ENCODE data around the gene SPATC1L.
A peak's percentile ranks its signal among the peaks of the same experiment; 100 is the strongest.

SPATC1L gene

DNA sequence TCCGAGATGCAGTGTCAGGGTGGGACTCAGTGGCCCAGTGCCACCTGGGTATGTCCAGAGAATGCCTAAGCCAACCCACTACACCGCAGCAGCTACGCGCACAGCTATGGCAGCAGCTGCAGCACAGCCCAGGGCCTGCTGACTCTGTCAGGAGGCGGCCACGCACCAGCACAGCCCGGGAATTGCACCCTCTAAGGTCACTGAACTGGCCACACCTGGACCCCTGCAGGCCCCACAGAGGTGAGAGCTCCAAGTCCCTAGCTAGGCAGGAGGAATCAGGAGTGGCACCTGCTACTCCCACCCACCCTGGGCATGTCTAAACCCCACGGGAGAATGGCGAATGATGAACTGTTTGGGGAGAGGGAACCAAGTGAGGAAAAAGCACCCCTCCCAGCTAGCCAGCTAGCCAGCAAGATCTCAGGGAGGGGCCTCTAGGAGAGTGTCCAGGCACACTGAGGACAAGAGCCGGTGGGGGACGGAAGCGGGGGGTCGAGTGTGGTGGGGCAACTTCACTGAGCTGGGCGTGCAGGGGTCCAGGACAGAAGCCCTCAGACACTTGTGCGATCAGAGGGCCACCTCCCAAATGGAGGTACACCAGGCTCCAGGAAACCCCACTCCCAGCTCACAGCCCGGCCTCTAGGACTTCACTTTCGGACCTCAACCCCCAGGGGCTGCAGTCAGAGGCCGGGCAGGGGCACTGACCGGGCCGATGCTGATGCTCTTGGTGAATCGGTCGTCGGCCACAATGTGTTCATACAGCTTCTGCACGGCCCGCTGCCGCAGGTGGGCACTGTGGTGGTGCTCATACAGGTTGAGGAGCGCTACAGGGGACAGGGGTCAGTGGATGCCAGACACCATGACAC is 30.4 kb upstream of the SPATC1L start:
- ChIA-PET POLR2A (interaction anchor here (1.2 kb wide), 1 partner anchor 56 kb away, joined by 4 read pairs; no protein-coding TSS in a partner anchor), CTCF (interaction anchor here (0.6 to 2.0 kb wide), 2 partner anchors 62 to 68 kb away, joined by 3 to 6 read pairs; no protein-coding TSS in a partner anchor)
- Histone ChIP-seq H3K27ac (ENCODE audit: extremely low read depth, low read depth, low read length) (no peak overlapping the region), H3K9me3 (ENCODE audit: control insufficient read depth, insufficient read depth, low read depth, low read length) (no peaks in the 10 kb centered on the region), H3K36me3 (ENCODE audit: control insufficient read depth in 2 of 2, insufficient read depth in 1 of 2, low read length in 2 of 2) (peaks cover 4 to 33% of the 10 kb centered on the region in 2 experiments; a peak in 2 of 3 replicates), H3K4me1 (ENCODE audit: control insufficient read depth, insufficient read depth, low read length) (no peaks in the 10 kb centered on the region), H3K4me3 (ENCODE audit: low read depth, low read length) (no peak overlapping the region)
- TF ChIP-seq ZNF24 (tag by site-specific recombination; IDR thresholded peaks at IDR 0.05) (no peak), ZNF707 (tag by site-specific recombination; IDR thresholded peaks at IDR 0.05) (no peak)
- TF ChIP-seq, protein P1, sequence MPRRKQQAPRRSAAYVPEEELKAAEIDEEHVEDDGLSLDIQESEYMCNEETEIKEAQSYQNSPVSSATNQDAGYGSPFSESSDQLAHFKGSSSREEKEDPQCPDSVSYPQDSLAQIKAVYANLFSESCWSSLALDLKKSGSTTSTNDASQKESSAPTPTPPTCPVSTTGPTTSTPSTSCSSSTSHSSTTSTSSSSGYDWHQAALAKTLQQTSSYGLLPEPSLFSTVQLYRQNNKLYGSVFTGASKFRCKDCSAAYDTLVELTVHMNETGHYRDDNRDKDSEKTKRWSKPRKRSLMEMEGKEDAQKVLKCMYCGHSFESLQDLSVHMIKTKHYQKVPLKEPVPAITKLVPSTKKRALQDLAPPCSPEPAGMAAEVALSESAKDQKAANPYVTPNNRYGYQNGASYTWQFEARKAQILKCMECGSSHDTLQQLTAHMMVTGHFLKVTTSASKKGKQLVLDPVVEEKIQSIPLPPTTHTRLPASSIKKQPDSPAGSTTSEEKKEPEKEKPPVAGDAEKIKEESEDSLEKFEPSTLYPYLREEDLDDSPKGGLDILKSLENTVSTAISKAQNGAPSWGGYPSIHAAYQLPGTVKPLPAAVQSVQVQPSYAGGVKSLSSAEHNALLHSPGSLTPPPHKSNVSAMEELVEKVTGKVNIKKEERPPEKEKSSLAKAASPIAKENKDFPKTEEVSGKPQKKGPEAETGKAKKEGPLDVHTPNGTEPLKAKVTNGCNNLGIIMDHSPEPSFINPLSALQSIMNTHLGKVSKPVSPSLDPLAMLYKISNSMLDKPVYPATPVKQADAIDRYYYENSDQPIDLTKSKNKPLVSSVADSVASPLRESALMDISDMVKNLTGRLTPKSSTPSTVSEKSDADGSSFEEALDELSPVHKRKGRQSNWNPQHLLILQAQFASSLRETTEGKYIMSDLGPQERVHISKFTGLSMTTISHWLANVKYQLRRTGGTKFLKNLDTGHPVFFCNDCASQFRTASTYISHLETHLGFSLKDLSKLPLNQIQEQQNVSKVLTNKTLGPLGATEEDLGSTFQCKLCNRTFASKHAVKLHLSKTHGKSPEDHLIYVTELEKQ (tag by site-specific recombination; IDR thresholded peaks at IDR 0.05; ENCODE audit: borderline replicate concordance), result no peak

GRCh38 chr21:46213620-46214286 is 29.5 kb upstream of the SPATC1L start:
- ChIA-PET CTCF (no interaction called here), POLR2A (interaction anchor here (1.2 kb wide), 1 partner anchor 55 kb away, joined by 4 read pairs; no protein-coding TSS in a partner anchor)
- no peaks in the 10 kb centered on the region for H3K4me1 ChIP-seq (ENCODE audit: control insufficient read depth, insufficient read depth, low read length)
- peaks cover 4 to 34% of the 10 kb centered on the region in 2 experiments; a peak in 2 of 3 replicates for H3K36me3 ChIP-seq (ENCODE audit: control insufficient read depth in 2 of 2, insufficient read depth in 1 of 2, low read length in 2 of 2)
- no peak overlapping the region for H3K27ac ChIP-seq (ENCODE audit: extremely low read depth, low read depth, low read length)
- TF ChIP-seq TCF7L2 (IDR thresholded peaks at IDR 0.05; ENCODE audit: borderline replicate concordance, low read depth, low read length) (no peak), ZNF596 (tag by site-specific recombination; IDR thresholded peaks at IDR 0.05) (no peak), MYNN (tag by site-specific recombination; IDR thresholded peaks at IDR 0.05; ENCODE audit: borderline replicate concordance) (no peak), ZNF394 (tag by site-specific recombination; IDR thresholded peaks at IDR 0.05; ENCODE audit: borderline replicate concordance) (peak; percentile 62; the same call in 1 of the 2 replicates), ZNF600 (tag by site-specific recombination; IDR thresholded peaks at IDR 0.05) (0 out of 2 replicates have a peak, but pooled peaks have one; percentile 10), SALL2 (tag by site-specific recombination; IDR thresholded peaks at IDR 0.05; ENCODE audit: borderline replicate concordance) (no peak), GLIS1 (tag by site-specific recombination; IDR thresholded peaks at IDR 0.05) (peak; percentile 82), ZBTB48 (tag by site-specific recombination; IDR thresholded peaks at IDR 0.05) (no peak), ZFP3 (tag by site-specific recombination; IDR thresholded peaks at IDR 0.05; ENCODE audit: low read depth) (no peak), ZNF776 (tag by site-specific recombination; IDR thresholded peaks at IDR 0.05; ENCODE audit: borderline replicate concordance) (no peak), HOXD13 (CRISPR knock-in tag; IDR thresholded peaks at IDR 0.05; ENCODE audit: borderline replicate concordance) (no peak), ZNF174 (tag by site-specific recombination; IDR thresholded peaks at IDR 0.05) (no peak), ZNF549 (tag by site-specific recombination; IDR thresholded peaks at IDR 0.05) (no peak), BCL11B (tag by site-specific recombination; IDR thresholded peaks at IDR 0.05; ENCODE audit: low read depth) (no peak)
- TF ChIP-seq, protein P2, sequence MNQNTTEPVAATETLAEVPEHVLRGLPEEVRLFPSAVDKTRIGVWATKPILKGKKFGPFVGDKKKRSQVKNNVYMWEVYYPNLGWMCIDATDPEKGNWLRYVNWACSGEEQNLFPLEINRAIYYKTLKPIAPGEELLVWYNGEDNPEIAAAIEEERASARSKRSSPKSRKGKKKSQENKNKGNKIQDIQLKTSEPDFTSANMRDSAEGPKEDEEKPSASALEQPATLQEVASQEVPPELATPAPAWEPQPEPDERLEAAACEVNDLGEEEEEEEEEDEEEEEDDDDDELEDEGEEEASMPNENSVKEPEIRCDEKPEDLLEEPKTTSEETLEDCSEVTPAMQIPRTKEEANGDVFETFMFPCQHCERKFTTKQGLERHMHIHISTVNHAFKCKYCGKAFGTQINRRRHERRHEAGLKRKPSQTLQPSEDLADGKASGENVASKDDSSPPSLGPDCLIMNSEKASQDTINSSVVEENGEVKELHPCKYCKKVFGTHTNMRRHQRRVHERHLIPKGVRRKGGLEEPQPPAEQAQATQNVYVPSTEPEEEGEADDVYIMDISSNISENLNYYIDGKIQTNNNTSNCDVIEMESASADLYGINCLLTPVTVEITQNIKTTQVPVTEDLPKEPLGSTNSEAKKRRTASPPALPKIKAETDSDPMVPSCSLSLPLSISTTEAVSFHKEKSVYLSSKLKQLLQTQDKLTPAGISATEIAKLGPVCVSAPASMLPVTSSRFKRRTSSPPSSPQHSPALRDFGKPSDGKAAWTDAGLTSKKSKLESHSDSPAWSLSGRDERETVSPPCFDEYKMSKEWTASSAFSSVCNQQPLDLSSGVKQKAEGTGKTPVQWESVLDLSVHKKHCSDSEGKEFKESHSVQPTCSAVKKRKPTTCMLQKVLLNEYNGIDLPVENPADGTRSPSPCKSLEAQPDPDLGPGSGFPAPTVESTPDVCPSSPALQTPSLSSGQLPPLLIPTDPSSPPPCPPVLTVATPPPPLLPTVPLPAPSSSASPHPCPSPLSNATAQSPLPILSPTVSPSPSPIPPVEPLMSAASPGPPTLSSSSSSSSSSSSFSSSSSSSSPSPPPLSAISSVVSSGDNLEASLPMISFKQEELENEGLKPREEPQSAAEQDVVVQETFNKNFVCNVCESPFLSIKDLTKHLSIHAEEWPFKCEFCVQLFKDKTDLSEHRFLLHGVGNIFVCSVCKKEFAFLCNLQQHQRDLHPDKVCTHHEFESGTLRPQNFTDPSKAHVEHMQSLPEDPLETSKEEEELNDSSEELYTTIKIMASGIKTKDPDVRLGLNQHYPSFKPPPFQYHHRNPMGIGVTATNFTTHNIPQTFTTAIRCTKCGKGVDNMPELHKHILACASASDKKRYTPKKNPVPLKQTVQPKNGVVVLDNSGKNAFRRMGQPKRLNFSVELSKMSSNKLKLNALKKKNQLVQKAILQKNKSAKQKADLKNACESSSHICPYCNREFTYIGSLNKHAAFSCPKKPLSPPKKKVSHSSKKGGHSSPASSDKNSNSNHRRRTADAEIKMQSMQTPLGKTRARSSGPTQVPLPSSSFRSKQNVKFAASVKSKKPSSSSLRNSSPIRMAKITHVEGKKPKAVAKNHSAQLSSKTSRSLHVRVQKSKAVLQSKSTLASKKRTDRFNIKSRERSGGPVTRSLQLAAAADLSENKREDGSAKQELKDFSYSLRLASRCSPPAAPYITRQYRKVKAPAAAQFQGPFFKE (tag by site-specific recombination; IDR thresholded peaks at IDR 0.05; ENCODE audit: borderline replicate concordance), result no peak
- TF ChIP-seq, protein P3, sequence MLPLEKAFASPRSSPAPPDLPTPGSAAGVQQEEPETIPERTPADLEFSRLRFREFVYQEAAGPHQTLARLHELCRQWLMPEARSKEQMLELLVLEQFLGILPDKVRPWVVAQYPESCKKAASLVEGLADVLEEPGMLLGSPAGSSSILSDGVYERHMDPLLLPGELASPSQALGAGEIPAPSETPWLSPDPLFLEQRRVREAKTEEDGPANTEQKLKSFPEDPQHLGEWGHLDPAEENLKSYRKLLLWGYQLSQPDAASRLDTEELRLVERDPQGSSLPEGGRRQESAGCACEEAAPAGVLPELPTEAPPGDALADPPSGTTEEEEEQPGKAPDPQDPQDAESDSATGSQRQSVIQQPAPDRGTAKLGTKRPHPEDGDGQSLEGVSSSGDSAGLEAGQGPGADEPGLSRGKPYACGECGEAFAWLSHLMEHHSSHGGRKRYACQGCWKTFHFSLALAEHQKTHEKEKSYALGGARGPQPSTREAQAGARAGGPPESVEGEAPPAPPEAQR (tag by site-specific recombination; IDR thresholded peaks at IDR 0.05), result no peak
- no peaks in the 10 kb centered on the region for H3K9me3 ChIP-seq (ENCODE audit: control insufficient read depth, insufficient read depth, low read depth, low read length)
- H3K4me3 ChIP-seq (ENCODE audit: low read depth, low read length), result no peak overlapping the region

Data from HEK293 (cell line).